Right lobe of liver (tissue), 6 donors: ENCODE data around the gene FBXO36. TPM values are rescaled to one million over a fixed set of nuclear protein-coding genes. Genes with fewer than 3 reads are reported as not detected.

Experiments
- ATAC-seq, 4 donors: fragments of 200-7000 bp; cut with Tn5 transposase; one replicate each; pipeline ENCODE4 v1.9.1; 2020; ENCODE audit warnings: mild to moderate bottlenecking in 4 of 4, moderate library complexity in 4 of 4
- DNase-seq, 3 donors: peaks; one replicate each; pipeline ENCODE4 v3.0.0-alpha.2; 2020
- H3K27ac ChIP-seq, 3 donors: fragments of 200-600 bp; one replicate each; pipeline ENCODE4 v1.8.0; 2022
- H3K27me3 ChIP-seq, 2 donors: fragments of 200-600 bp; one replicate each; pipeline ENCODE4 v1.8.0; 2022
- H3K36me3 ChIP-seq, 4 donors: fragments of 200-600 bp; sonication (generic) in 1 of 4; one replicate each; pipeline versions ENCODE4 v1.5.1 to v1.8.0; 2017 to 2022; ENCODE audit warnings: control low read depth in 1 of 4
- H3K4me1 ChIP-seq, 4 donors: fragments of 200-600 bp; sonication (generic) in 1 of 4; one replicate each; pipeline versions ENCODE4 v1.5.1 to v1.8.0; 2017 to 2022; ENCODE audit warnings: control low read depth in 1 of 4
- H3K4me3 ChIP-seq, 3 donors: fragments of 200-600 bp; one replicate each; pipeline ENCODE4 v1.8.0; 2022
- H3K9me3 ChIP-seq, 4 donors: fragments of 200-600 bp; sonication (generic) in 1 of 4; one replicate each; pipeline versions ENCODE4 v1.5.1 to v1.8.0; 2017 to 2022; ENCODE audit warnings: control low read depth in 1 of 4
- POLR2A ChIP-seq: fragments of 450-650 bp; IDR thresholded peaks from one replicate; pipeline ENCODE4 v1.6.1; 2017; ENCODE audit warnings: antibody characterized with exemption, mild to moderate bottlenecking
- WGBS: methylation state at CpG from one replicate; pipeline ENCODE4 v1.1.6; 2018; ENCODE audit warnings: low coverage, low lambda C conversion rate; ENCODE audit not compliant: insufficient coverage; ENCODE audit errors: missing lambda C conversion rate; 5-methylcytosine and 5-hydroxymethylcytosine counted together
- intact Hi-C, 2 donors: fragments of 100-400 bp; cut with DNase I; formaldehyde crosslinking; loops; one replicate each; pipeline versions ENCODE4 v1.11.2 to v1.14.1; 2022
- total RNA-seq, 6 experiments: library from RNA; depleted of rRNA in 2 of 6; stranded (reverse); fragments of >200 nt in 2 of 6; fragmentation: NEBNext Ultra II Directional in 3 of 6; extraction: Animal tissue kit (Norgen Biotek cat#: 25700) in 3 of 6; gene quantifications; one replicate each; pipeline versions ENCODE4 v1.1.0 to v1.2.4, GENCODE V29; 2016 to 2023
- TF ChIP-seq, protein P1 (sequence below), 4 donors: fragments of 200-600 bp in 3 of 4; fragments of 450-650 bp in 1 of 4; IDR thresholded peaks; one replicate each; pipeline versions ENCODE4 v1.5.1 to v1.8.0; 2016 to 2022; ENCODE audit warnings: antibody characterized with exemption in 4 of 4, mild to moderate bottlenecking in 2 of 4
- donor health status: DM: no; HTN: yes; CAD: no.
- donor health status: DM: no; HTN: no; CAD: no.
- donor health status: DM: no; HTN: no; CAD: no.
- donor health status: DM: no; HTN: yes; CAD: no.
- donor health status: DM: no; HTN: yes; CAD: no.

FBXO36 gene
- total RNA-seq, 6 experiments from 2014 or later: 0.49 to 1.2 (median 0.72) TPM

DNA sequence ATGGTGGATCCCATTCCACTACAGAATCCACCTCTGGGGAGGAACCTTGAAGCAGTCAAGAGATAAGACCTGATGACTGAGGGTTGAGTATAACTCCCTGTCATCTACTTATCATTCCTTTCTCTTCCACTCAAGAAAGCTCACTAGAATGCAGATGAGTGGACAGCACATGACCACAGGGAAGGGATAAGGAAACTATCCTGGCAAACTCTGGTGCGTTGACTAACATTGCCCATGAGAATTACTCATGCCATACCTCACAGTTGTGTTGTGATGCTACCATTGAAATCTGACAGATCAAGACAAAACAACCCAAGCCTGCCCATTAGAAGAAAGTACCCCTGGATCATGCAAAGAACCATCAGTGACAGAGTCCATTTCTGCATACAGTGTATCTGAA lies 119.9 kb downstream of the FBXO36 start:
- Histone ChIP-seq H3K4me1 (no peaks in the 10 kb centered on the region), H3K27me3 (no peaks in the 10 kb centered on the region), H3K36me3 (no peaks in the 10 kb centered on the region), H3K4me3 (no peak overlapping the region), H3K9me3 (no peaks in the 10 kb centered on the region), H3K27ac (no peak overlapping the region)
- WGBS: 75% methylated on average over 1 of the region's 1 CpG
- DNase-seq (no peak), ATAC-seq (no peak)
- TF ChIP-seq POLR2A: no peak
- TF ChIP-seq, protein P1, sequence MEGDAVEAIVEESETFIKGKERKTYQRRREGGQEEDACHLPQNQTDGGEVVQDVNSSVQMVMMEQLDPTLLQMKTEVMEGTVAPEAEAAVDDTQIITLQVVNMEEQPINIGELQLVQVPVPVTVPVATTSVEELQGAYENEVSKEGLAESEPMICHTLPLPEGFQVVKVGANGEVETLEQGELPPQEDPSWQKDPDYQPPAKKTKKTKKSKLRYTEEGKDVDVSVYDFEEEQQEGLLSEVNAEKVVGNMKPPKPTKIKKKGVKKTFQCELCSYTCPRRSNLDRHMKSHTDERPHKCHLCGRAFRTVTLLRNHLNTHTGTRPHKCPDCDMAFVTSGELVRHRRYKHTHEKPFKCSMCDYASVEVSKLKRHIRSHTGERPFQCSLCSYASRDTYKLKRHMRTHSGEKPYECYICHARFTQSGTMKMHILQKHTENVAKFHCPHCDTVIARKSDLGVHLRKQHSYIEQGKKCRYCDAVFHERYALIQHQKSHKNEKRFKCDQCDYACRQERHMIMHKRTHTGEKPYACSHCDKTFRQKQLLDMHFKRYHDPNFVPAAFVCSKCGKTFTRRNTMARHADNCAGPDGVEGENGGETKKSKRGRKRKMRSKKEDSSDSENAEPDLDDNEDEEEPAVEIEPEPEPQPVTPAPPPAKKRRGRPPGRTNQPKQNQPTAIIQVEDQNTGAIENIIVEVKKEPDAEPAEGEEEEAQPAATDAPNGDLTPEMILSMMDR (IDR thresholded peaks at IDR 0.05): no peak
- intact Hi-C loops: no loop called here

DNA sequence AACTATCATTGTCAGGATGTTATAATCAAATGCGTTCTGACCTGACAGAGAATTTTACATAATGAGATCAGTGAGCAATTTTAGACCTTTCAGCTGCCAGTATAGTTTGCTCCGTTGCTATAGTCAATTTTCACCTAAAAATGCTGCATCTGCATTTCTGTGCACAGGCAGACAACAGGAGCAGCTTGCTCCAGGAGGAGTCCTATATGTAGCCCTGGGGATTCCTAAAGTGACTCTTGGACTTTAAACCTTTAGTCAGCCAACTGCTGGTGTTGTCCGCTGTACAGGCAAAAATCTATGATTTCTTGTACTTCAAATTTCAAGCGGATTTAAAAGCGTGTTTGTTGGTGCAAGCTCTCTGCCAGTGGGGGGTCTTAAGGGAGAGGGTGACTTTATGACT lies 120.7 kb downstream of the FBXO36 start:
- no peak overlapping the region for H3K27ac ChIP-seq
- no peaks in the 10 kb centered on the region for H3K9me3 ChIP-seq
- DNase-seq (no peak), ATAC-seq (peak in 2 of 4 donors; percentile 47 to 50)
- no peaks in the 10 kb centered on the region for H3K36me3 ChIP-seq
- H3K4me3 ChIP-seq: no peak overlapping the region
- TF ChIP-seq POLR2A: no peak
- TF ChIP-seq, protein P1 (IDR thresholded peaks at IDR 0.05): no peak
- intact Hi-C loops: no loop called here
- no peaks in the 10 kb centered on the region for H3K27me3 ChIP-seq
- 57% methylated on average over 5 of the region's 5 CpGs for WGBS
- no peaks in the 10 kb centered on the region for H3K4me1 ChIP-seq

DNA sequence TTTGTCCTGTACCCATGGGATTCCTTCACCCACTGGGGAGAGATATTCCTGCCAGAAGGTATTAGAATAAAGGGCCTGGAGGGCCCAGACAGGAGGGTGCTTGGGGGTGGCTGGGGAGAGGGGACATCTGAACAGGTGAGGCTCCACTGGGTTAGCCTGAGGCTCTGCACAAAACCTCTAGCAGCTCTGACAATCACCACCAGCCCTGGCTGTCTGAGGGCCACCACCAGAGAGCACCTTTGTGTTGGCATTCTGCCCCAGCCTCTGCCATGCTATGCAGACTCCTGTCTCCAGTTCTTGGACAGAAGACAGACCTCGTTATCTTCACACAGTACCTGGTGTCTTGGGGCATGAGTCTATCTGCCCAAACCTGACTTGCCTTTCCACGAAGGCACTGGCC lies 121.2 kb downstream of the FBXO36 start:
- no peak overlapping the region for H3K27ac ChIP-seq
- no peak overlapping the region for H3K4me3 ChIP-seq
- 74% methylated on average over 2 of the region's 2 CpGs for WGBS
- ATAC-seq (peak in 2 of 4 donors; percentile 20 to 44), DNase-seq (peak in 1 of 3 donors; percentile 52)
- no peaks in the 10 kb centered on the region for H3K27me3 ChIP-seq
- no peaks in the 10 kb centered on the region for H3K36me3 ChIP-seq
- TF ChIP-seq, protein P1 (IDR thresholded peaks at IDR 0.05): no peak
- TF ChIP-seq POLR2A: no peak
- intact Hi-C loops: no loop called here
- H3K4me1 ChIP-seq: no peaks in the 10 kb centered on the region
- H3K9me3 ChIP-seq: no peaks in the 10 kb centered on the region

DNA sequence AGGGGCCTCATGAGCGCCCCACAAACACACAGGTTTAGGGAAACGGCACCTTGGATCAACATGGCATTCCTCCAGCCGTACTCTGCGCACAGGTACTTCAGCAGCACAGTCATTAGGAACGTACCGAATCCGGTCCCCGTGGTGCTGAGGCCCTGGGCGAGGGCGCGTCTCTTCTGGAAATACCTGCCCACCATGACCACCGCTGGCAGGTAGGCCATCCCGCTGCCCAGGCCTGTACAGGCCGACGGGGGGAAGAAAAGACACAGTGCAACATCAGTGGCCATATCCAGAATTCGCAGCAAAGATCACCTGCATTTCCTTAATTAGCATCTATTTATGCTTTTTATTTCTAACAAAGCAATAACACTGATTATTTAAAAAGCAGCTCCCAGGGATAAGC lies 124.2 kb downstream of the FBXO36 start:
- H3K9me3 ChIP-seq: no peaks in the 10 kb centered on the region
- intact Hi-C loops: no loop called here
- ATAC-seq: no peak
- no peak for DNase-seq
- WGBS: 80% methylated on average over 1 of the region's 16 CpGs
- H3K27me3 ChIP-seq: no peaks in the 10 kb centered on the region
- no peak overlapping the region for H3K27ac ChIP-seq
- no peaks in the 10 kb centered on the region for H3K4me1 ChIP-seq
- TF ChIP-seq, protein P1 (IDR thresholded peaks at IDR 0.05): no peak
- TF ChIP-seq POLR2A: no peak
- no peak overlapping the region for H3K4me3 ChIP-seq
- no peaks in the 10 kb centered on the region for H3K36me3 ChIP-seq
